SU-DHL-6 (cell line): ENCODE data around the gene NDRG4.

ENCODE experiments used
- EZH2phosphoT487 ChIP-seq: fragments of 200-600 bp; sonication (generic), shearing (Covaris generic); conservative IDR thresholded peaks from 2 replicates; pipeline ENCODE4 v1.6.1; 2018; ENCODE audit warnings: mild to moderate bottlenecking, antibody characterized with exemption, low read length, moderate library complexity, mixed read lengths
- TF ChIP-seq, protein P1 (sequence below): fragments of 200-600 bp; sonication (generic); IDR thresholded peaks from one replicate; pipeline ENCODE4 v1.5.1; 2017; ENCODE audit warnings: antibody characterized with exemption, mild to moderate bottlenecking, low read length, moderate library complexity; ENCODE audit not compliant: insufficient read depth, poor library complexity, severe bottlenecking

DNA sequence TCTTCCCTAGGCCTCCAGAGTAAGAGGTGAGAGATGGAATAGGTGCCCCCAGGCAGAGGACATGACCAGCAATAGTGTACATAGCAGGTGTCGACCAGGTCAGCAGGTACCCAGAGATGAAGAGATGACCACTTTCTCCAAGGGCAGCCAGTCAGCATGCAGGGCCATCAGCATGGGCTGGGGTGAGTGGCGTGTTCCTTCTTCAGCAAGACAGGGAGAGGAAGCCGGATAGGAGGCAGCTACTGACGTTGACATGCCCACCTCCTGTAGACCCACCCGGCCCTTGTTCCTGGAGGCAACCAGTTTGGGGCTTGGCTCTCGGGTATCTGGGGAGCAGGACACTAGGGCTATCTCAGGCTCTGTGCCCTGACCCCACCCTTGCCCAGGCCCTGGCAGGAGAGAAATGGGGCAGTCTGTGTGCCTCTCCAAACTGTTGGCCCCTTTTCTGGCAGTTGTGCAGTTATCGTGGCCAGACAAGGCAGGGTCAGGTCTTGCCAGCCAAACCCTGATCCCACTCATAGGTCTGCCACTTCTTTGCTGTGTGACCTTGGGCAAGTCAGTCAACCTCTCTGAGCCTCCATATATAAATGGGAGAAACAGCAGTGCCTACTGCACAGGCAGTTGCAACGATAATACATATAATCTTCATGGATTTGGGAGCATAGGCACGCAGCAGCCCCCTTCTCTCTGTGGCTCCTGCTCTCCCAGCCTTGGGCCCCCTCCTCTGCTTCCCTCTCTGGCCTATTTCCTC is 1.4 kb upstream of the NDRG4 start:
- TF ChIP-seq, protein P1, sequence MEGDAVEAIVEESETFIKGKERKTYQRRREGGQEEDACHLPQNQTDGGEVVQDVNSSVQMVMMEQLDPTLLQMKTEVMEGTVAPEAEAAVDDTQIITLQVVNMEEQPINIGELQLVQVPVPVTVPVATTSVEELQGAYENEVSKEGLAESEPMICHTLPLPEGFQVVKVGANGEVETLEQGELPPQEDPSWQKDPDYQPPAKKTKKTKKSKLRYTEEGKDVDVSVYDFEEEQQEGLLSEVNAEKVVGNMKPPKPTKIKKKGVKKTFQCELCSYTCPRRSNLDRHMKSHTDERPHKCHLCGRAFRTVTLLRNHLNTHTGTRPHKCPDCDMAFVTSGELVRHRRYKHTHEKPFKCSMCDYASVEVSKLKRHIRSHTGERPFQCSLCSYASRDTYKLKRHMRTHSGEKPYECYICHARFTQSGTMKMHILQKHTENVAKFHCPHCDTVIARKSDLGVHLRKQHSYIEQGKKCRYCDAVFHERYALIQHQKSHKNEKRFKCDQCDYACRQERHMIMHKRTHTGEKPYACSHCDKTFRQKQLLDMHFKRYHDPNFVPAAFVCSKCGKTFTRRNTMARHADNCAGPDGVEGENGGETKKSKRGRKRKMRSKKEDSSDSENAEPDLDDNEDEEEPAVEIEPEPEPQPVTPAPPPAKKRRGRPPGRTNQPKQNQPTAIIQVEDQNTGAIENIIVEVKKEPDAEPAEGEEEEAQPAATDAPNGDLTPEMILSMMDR, result no peak
- no peak for TF ChIP-seq EZH2phosphoT487
